Activated CD4-positive, alpha-beta T cell treated with anti-CD3 and anti-CD28 coated beads, Interleukin-2, amount 50 U/mL, for 24 hours (primary cell): Measurements from ENCODE around the gene SLC38A3.

ENCODE experiments used
- DNase-seq, 2 donors: peaks; one replicate each; pipeline ENCODE4 v3.0.0-alpha.2; 2020; ENCODE audit warnings: low read depth in 1 of 2, low spot score in 1 of 2

Gene SLC38A3

GRCh38 chr3:50190936-50191660 is 14.0 kb upstream of the SLC38A3 start, which contains the start of gene GNAT1:
Gene GNAT1, plus strand, starts transcription at chr3:50191610. Its CDS starts 116 bp downstream, at chr3:50191726.
- DNase-seq = no peak

GRCh38 chr3:50192124-50192523 is 12.9 kb upstream of the SLC38A3 start:
- no peak for DNase-seq

GRCh38 chr3:50192689-50193141 is 12.4 kb upstream of the SLC38A3 start:
- peak; percentile 78 for DNase-seq

- DNase-seq = no peak
These were observed 11.8 kb upstream of the SLC38A3 start for GRCh38 chr3:50193286-50193685.

- DNase-seq = no peak
These were observed 11.3 kb upstream of the SLC38A3 start for GRCh38 chr3:50193746-50194127.

GRCh38 chr3:50194128-50194902 is 10.8 kb upstream of the SLC38A3 start:
- DNase-seq = peak; percentile 63 to 73

- DNase-seq = no peak
These were observed 10.1 kb upstream of the SLC38A3 start for GRCh38 chr3:50194903-50195500.

- no peak for DNase-seq
These were observed 9.4 kb upstream of the SLC38A3 start for GRCh38 chr3:50195501-50196252.

- DNase-seq = no peak
These were observed 8.7 kb upstream of the SLC38A3 start for GRCh38 chr3:50196253-50196801.

GRCh38 chr3:50201573-50202315 is 3.3 kb upstream of the SLC38A3 start:
- DNase-seq = no peak

- DNase-seq = no peak
These were observed 2.5 kb upstream of the SLC38A3 start for GRCh38 chr3:50202353-50203112.

- DNase-seq = no peak
These were observed 1.8 kb upstream of the SLC38A3 start for GRCh38 chr3:50203113-50203808.

- no peak for DNase-seq
These were observed 965 bp upstream of the SLC38A3 start for GRCh38 chr3:50203809-50204803.

GRCh38 chr3:50205413-50206276 is 574 bp downstream of the SLC38A3 start:
- no peak for DNase-seq

- DNase-seq = no peak
These were observed 2.4 kb downstream of the SLC38A3 start for GRCh38 chr3:50207359-50208042.

GRCh38 chr3:50208677-50209344 is 3.7 kb downstream of the SLC38A3 start:
- no peak for DNase-seq
